Mammary epithelial cell (primary cell): ENCODE results near the gene CROCC.

Source experiments
- EZH2 ChIP-seq: IDR thresholded peaks from 2 replicates; pipeline ENCODE4 v1.6.1; 2012; ENCODE audit warnings: low read length, inconsistent platforms, borderline replicate concordance
- TF ChIP-seq, protein P1 (sequence below), 2 donors: IDR thresholded peaks in 1 of 2; conservative IDR thresholded peaks in 1 of 2; 2 replicates each; pipeline ENCODE4 v1.5.1; 2011 to 2012; ENCODE audit warnings: inconsistent platforms in 2 of 2, low read length in 2 of 2, mild to moderate bottlenecking in 2 of 2, control low read depth in 1 of 2, low read depth in 1 of 2; ENCODE audit not compliant: insufficient read depth in 1 of 2; ENCODE audit errors: extremely low read depth in 1 of 2

DNA sequence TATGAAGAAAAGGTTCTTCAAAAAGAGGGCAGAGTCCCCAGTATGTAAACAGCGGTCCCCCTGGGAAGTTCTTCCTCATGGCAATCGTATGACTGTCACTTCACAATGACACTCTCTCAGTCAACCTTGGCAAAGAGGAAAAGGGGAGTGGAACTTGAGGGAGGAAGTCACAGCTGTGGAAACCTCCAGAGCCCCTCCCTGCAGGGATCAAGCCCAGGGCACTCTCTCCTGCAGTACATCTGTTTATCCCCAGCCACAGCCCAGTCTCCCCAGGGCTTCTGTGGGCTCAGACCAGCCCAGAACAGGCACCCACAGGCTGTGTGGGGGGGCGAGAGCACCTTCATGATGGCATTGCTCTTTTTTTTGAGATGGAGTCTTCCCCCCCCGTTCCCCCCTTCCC, 88.0 kb downstream of the CROCC start:
- TF ChIP-seq, protein P1, sequence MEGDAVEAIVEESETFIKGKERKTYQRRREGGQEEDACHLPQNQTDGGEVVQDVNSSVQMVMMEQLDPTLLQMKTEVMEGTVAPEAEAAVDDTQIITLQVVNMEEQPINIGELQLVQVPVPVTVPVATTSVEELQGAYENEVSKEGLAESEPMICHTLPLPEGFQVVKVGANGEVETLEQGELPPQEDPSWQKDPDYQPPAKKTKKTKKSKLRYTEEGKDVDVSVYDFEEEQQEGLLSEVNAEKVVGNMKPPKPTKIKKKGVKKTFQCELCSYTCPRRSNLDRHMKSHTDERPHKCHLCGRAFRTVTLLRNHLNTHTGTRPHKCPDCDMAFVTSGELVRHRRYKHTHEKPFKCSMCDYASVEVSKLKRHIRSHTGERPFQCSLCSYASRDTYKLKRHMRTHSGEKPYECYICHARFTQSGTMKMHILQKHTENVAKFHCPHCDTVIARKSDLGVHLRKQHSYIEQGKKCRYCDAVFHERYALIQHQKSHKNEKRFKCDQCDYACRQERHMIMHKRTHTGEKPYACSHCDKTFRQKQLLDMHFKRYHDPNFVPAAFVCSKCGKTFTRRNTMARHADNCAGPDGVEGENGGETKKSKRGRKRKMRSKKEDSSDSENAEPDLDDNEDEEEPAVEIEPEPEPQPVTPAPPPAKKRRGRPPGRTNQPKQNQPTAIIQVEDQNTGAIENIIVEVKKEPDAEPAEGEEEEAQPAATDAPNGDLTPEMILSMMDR (conservative IDR thresholded peaks at IDR 0.05 in 1 of 2, IDR thresholded peaks at IDR 0.05 in 1 of 2; ENCODE audit: extremely low read depth in 1 of 2, insufficient read depth in 1 of 2, low read depth in 1 of 2, low read length in 2 of 2): no peak
- TF ChIP-seq EZH2: no peak
